Prostate gland (tissue), 2 donors: Measurements from ENCODE around the gene STUM. TPM values are rescaled to one million over a fixed set of nuclear protein-coding genes. Genes with fewer than 3 reads are reported as not detected.

ENCODE experiments used
- DNase-seq: peaks from one replicate; pipeline ENCODE4 v3.0.0-alpha.2; 2019; ENCODE audit warnings: low spot score
- H3K27ac ChIP-seq, 2 donors: fragments of 200-600 bp; sonication (generic); 2 replicates each; pipeline ENCODE4 v1.5.1; 2017 to 2019
- H3K27me3 ChIP-seq: fragments of 200-600 bp; sonication (generic); replicated peaks from 2 replicates; pipeline ENCODE4 v1.5.1; 2019; ENCODE audit not compliant: insufficient read depth
- H3K36me3 ChIP-seq, 2 donors: fragments of 200-600 bp; sonication (generic); 1 replicate in 1 of 2; 2 replicates in 1 of 2; pipeline versions ENCODE4 v1.5.1 to v1.8.1; 2017 to 2019
- H3K4me1 ChIP-seq: fragments of 200-600 bp; sonication (generic); replicated peaks from 2 replicates; pipeline ENCODE4 v1.5.1; 2019
- H3K4me3 ChIP-seq, 2 donors: fragments of 200-600 bp; sonication (generic); 2 replicates each; pipeline ENCODE4 v1.5.1; 2017 to 2019
- H3K9me3 ChIP-seq: fragments of 200-600 bp; sonication (generic); 2 replicates; pipeline ENCODE4 v1.5.1; 2017
- CTCF ChIP-seq, 4 experiments: fragments of 200-600 bp in 2 of 4; fragments of 450-650 bp in 2 of 4; sonication (generic) in 2 of 4; IDR thresholded peaks; 1 replicate in 3 of 4; 2 replicates in 1 of 4; pipeline ENCODE4 v1.5.1; 2016 to 2019; ENCODE audit warnings: antibody characterized with exemption in 4 of 4, mild to moderate bottlenecking in 2 of 4, moderate library complexity in 2 of 4
- POLR2A ChIP-seq: fragments of 450-650 bp; IDR thresholded peaks from one replicate; pipeline ENCODE4 v1.6.1; 2016; ENCODE audit warnings: antibody characterized with exemption, mild to moderate bottlenecking
- POLR2AphosphoS5 ChIP-seq: sonication (generic); formaldehyde crosslinking; IDR thresholded peaks from one replicate; pipeline ENCODE4 v1.6.1; 2017; ENCODE audit warnings: antibody characterized with exemption
- WGBS: methylation state at CpG from one replicate; pipeline ENCODE4 v1.1.5; 2018; 5-methylcytosine and 5-hydroxymethylcytosine counted together
- intact Hi-C: fragments of 100-400 bp; cut with DNase I; formaldehyde crosslinking; loops from one replicate; pipeline ENCODE4 v1.14.2; 2022
- total RNA-seq, 2 donors: library from RNA; depleted of rRNA; stranded (reverse); fragments of >200 nt; gene quantifications; one replicate each; pipeline ENCODE4 v1.1.0, GENCODE V29; 2016

Gene STUM
- total RNA-seq, 2 donors from 2014 or later = 1.9 to 4.3 TPM

- Histone ChIP-seq H3K4me3 (no peak overlapping the region), H3K27ac (no peak overlapping the region), H3K27me3 (no peaks in the 10 kb centered on the region), H3K4me1 (no peaks in the 10 kb centered on the region), H3K36me3 (no peaks in the 10 kb centered on the region), H3K9me3 (no peaks in the 10 kb centered on the region)
- TF ChIP-seq POLR2AphosphoS5 = no peak
- intact Hi-C loops = no loop called here
- DNase-seq = no peak
- WGBS = 78% methylated on average over 7 of the region's 7 CpGs
These were observed 70.5 kb downstream of the STUM start for GRCh38 chr1:226619031-226619430.

- H3K4me3 ChIP-seq = no peak overlapping the region
- H3K4me1 ChIP-seq = no peaks in the 10 kb centered on the region
- DNase-seq = no peak
- TF ChIP-seq CTCF (IDR thresholded peaks at IDR 0.05) (no peak), POLR2AphosphoS5 (no peak), POLR2A (no peak)
- no peaks in the 10 kb centered on the region for H3K36me3 ChIP-seq
- intact Hi-C loops = no loop called here
- H3K27ac ChIP-seq = no peak overlapping the region
- no peaks in the 10 kb centered on the region for H3K9me3 ChIP-seq
- no peaks in the 10 kb centered on the region for H3K27me3 ChIP-seq
These were observed 73.4 kb downstream of the STUM start for GRCh38 chr1:226622012-226622411.

- Histone ChIP-seq H3K9me3 (no peaks in the 10 kb centered on the region), H3K27me3 (no peaks in the 10 kb centered on the region), H3K27ac (no peak overlapping the region), H3K4me3 (no peak overlapping the region), H3K4me1 (no peaks in the 10 kb centered on the region), H3K36me3 (no peaks in the 10 kb centered on the region)
- TF ChIP-seq POLR2AphosphoS5 (no peak), POLR2A (no peak)
- intact Hi-C loops = no loop called here
- DNase-seq = no peak
- WGBS = 71% methylated on average over 5 of the region's 5 CpGs
These were observed 76.0 kb downstream of the STUM start for GRCh38 chr1:226624526-226624925.

GRCh38 chr1:226625326-226625725, 76.8 kb downstream of the STUM start:
- no peak for DNase-seq
- Histone ChIP-seq H3K27ac (no peak overlapping the region), H3K27me3 (no peaks in the 10 kb centered on the region), H3K36me3 (no peaks in the 10 kb centered on the region), H3K4me1 (no peaks in the 10 kb centered on the region), H3K4me3 (no peak overlapping the region), H3K9me3 (no peaks in the 10 kb centered on the region)
- TF ChIP-seq POLR2AphosphoS5 (no peak), CTCF (IDR thresholded peaks at IDR 0.05) (no peak)
- intact Hi-C loops = loop anchor here (5.0 kb wide), 1 partner anchor 78 kb away; the partner anchor contains the start of gene STUM
- 89% methylated on average over 6 of the region's 6 CpGs for WGBS

- Histone ChIP-seq H3K4me1 (no peaks in the 10 kb centered on the region), H3K27me3 (no peaks in the 10 kb centered on the region), H3K36me3 (no peaks in the 10 kb centered on the region), H3K4me3 (no peak overlapping the region), H3K9me3 (no peaks in the 10 kb centered on the region), H3K27ac (no peak overlapping the region)
- WGBS = 81% methylated on average over 10 of the region's 10 CpGs
- intact Hi-C loops = loop anchor here (5.0 kb wide), 1 partner anchor 79 kb away; the partner anchor contains the start of gene STUM
- no peak for TF ChIP-seq POLR2AphosphoS5
- TF ChIP-seq POLR2A = no peak
- no peak for TF ChIP-seq CTCF (IDR thresholded peaks at IDR 0.05)
- no peak for DNase-seq
These were observed 77.4 kb downstream of the STUM start for GRCh38 chr1:226625832-226626576.

GRCh38 chr1:226626577-226626956, 78.0 kb downstream of the STUM start:
- no peaks in the 10 kb centered on the region for H3K4me1 ChIP-seq
- intact Hi-C loops = loop anchor here (5.0 kb wide), 1 partner anchor 79 kb away; the partner anchor contains the start of gene STUM
- DNase-seq = peak; percentile 51
- H3K9me3 ChIP-seq = no peaks in the 10 kb centered on the region
- H3K4me3 ChIP-seq = no peak overlapping the region
- WGBS = 5% methylated on average over 11 of the region's 11 CpGs
- H3K27me3 ChIP-seq = no peaks in the 10 kb centered on the region
- no peaks in the 10 kb centered on the region for H3K36me3 ChIP-seq
- TF ChIP-seq POLR2A (no peak), CTCF (IDR thresholded peaks at IDR 0.05) (peak; percentile 90 to 93 (median 92)), POLR2AphosphoS5 (peak; percentile 35)
- H3K27ac ChIP-seq = no peak overlapping the region
